ENCODE measurements around the gene GMEB2. TPM values are rescaled to one million over a fixed set of nuclear protein-coding genes. Genes with fewer than 3 reads are reported as not detected.
"Not testable (repeated sequence)": the region's sequence is repeated elsewhere in the genome, so short reads cannot be mapped to it uniquely, and the experiment has no call there.

Gene GMEB2, protein sequence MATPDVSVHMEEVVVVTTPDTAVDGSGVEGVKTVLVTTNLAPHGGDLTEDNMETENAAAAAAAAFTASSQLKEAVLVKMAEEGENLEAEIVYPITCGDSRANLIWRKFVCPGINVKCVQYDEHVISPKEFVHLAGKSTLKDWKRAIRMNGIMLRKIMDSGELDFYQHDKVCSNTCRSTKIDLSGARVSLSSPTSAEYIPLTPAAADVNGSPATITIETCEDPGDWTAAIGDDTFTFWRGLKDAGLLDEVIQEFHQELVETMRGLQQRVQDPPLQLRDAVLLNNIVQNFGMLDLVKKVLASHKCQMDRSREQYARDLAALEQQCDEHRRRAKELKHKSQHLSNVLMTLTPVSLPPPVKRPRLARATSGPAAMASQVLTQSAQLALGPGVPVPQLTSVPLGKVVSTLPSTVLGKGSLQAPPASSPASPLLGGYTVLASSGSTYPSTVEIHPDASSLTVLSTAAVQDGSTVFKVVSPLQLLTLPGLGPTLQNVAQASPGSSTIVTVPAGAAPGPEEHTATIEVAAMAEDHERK
- 18.6 and 18.8 TPM in 2 replicates for total RNA-seq (2022)
- Bru-seq, nascent RNA: percentile 65 among the genes with signal in this experiment
- percentile 65 among the genes with signal in this experiment for BruChase-seq, experiment 1, labeled RNA remaining after a 6-hour chase
- percentile 72 among the genes with signal in this experiment for BruChase-seq, experiment 2, labeled RNA remaining after a 2-hour chase
- long read RNA-seq, full-length matches to known transcripts: 4 of 15 reads
- long read RNA-seq, partial matches to known transcripts: 0 of 15 reads
- long read RNA-seq, other reads (novel, unspliced or antisense): 11 of 15 reads

DNA sequence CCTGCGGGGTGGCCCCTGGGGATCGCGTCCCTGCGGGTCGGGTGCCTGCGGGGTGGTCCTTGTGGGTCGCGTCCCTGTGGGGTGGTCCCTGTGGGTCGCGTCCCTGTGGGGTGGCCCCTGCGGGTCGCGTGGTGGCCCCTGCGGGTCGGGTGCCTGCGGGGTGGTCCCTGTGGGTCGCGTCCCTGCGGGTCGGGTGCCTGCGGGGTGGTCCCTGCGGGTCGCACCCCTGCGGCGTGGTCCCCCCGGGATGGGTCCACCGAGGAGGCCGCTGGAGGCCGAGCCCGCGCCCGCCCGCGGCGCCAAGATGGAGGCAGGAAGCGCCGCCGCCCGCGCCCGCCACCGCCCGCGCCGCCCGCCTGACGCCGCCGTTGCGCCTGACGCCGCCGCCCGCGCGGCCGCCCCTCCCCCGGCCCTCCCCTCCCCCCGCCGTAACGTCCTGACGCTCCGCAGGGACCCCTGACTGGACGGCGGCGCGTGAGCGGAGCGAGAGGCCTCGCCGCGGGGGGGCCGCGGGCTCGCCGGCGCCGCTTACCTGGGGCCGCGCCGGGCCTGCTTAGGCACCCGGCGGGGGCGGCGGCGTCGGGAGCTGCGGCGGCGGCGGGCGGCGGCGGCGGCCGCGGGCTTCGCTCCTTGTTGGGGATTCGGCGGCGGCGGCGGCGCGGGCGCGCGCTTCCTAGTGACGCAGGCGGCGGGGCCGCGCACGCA lies at the start of gene GMEB2:
Gene GMEB2, minus strand, starts transcription at position 678 of the 705 bp plus-strand sequence. CDS start 7,704 bp downstream, outside the sequence.
- TF ChIP-seq, protein P1, sequence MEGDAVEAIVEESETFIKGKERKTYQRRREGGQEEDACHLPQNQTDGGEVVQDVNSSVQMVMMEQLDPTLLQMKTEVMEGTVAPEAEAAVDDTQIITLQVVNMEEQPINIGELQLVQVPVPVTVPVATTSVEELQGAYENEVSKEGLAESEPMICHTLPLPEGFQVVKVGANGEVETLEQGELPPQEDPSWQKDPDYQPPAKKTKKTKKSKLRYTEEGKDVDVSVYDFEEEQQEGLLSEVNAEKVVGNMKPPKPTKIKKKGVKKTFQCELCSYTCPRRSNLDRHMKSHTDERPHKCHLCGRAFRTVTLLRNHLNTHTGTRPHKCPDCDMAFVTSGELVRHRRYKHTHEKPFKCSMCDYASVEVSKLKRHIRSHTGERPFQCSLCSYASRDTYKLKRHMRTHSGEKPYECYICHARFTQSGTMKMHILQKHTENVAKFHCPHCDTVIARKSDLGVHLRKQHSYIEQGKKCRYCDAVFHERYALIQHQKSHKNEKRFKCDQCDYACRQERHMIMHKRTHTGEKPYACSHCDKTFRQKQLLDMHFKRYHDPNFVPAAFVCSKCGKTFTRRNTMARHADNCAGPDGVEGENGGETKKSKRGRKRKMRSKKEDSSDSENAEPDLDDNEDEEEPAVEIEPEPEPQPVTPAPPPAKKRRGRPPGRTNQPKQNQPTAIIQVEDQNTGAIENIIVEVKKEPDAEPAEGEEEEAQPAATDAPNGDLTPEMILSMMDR (IDR thresholded peaks at IDR 0.05; ENCODE audit: unreplicated experiment): no peak
- Mint-ChIP-seq H3K9me3 (ENCODE audit: low read depth, unreplicated experiment) (no peaks in the 10 kb centered on the region), H3K4me3 (ENCODE audit: low read depth, unreplicated experiment) (peak within 1 kb of the TSS; percentile 76), H3K4me1 (ENCODE audit: low read depth, unreplicated experiment) (peaks cover 7% of the 10 kb centered on the region), H3K27ac (ENCODE audit: unreplicated experiment) (peak within 1 kb of the TSS; percentile 86), H3K36me3 (ENCODE audit: insufficient read depth, unreplicated experiment) (peaks cover 38% of the 10 kb centered on the region), H3K27me3 (ENCODE audit: unreplicated experiment) (no peaks in the 10 kb centered on the region)
- intact Hi-C loops (cut with micrococcal nuclease; ENCODE audit: unreplicated experiment): loop anchor here (2.0 kb wide), 1 partner anchor 88 kb away; no protein-coding TSS in a partner anchor
- DNase-seq: peak; percentile 83
- BruUV-seq (replicated peaks): no TSS peak
- CTCF ChIA-PET: interaction anchor here (0.6 to 1.7 kb wide), 3 partner anchors 15 to 88 kb away, joined by 3 to 17 read pairs (median 4); partner anchors contain the start of gene HELZ2

DNA sequence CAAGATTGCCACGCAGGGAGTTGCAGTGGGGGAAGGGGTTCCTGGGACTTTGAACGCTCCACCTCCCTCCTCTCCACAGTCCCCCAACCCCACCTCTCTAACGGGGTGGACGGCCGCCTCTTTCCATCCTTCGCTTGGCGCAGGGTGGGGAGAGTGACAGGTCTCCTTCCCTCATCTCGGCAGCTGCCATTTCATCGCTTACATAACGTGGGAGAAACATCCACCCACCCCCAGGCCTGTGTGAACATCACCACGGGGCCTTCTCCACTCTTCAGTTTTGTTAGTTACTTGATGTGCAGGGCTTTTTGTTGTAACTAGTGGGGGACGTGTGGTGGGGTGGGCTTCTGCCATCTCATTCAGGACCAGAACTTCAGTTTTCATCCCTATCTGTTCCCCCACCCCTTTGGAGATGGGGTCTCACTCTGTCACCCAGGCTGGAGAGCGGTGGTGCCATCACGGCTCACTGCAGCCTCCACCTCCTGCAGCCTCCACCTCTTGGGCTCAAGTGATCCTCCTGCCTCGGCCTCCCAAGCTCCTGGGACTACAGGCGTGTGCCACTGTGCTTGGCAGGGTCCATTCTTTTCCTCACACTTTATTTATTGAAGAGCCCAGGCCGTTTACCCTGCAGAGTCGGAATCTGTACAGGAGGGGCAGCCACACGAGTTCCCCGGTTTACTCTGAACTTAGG lies 48.9 kb upstream of the GMEB2 start:
- intact Hi-C loops (cut with micrococcal nuclease; ENCODE audit: unreplicated experiment): no loop called here
- Mint-ChIP-seq H3K27me3 (ENCODE audit: unreplicated experiment) (no peaks in the 10 kb centered on the region), H3K4me3 (ENCODE audit: low read depth, unreplicated experiment) (no peak overlapping the region), H3K36me3 (ENCODE audit: insufficient read depth, unreplicated experiment) (peaks cover 66% of the 10 kb centered on the region), H3K4me1 (ENCODE audit: low read depth, unreplicated experiment) (no peaks in the 10 kb centered on the region), H3K27ac (ENCODE audit: unreplicated experiment) (no peak overlapping the region), H3K9me3 (ENCODE audit: low read depth, unreplicated experiment) (no peaks in the 10 kb centered on the region)
- CTCF ChIA-PET: no interaction called here
- TF ChIP-seq, protein P1 (IDR thresholded peaks at IDR 0.05; ENCODE audit: unreplicated experiment): no peak
- no peak for DNase-seq
- no TSS peak for BruUV-seq (replicated peaks)

DNA sequence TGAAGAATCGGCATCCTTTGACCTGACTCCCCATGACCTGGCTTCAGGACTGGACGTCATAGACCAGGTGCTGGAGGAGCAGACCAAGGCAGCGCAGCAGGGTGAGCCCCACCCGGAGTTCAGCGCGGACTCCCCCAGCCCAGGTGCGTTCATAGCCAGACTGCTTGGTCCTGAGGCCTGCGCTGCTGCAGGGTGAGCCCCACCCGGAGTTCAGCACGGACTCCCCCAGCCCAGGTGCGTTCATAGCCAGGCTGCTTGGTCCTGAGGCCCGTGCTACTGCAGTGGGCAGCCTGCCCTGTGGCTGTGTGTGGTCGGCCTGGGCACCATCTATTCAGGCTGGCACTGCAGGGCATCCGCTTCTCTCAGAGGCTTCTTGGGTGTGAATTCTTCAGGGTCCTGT lies 47.0 kb upstream of the GMEB2 start:
- BruUV-seq (replicated peaks): no TSS peak
- no peak for DNase-seq
- intact Hi-C loops (cut with micrococcal nuclease; ENCODE audit: unreplicated experiment): no loop called here
- Mint-ChIP-seq H3K4me3 (ENCODE audit: low read depth, unreplicated experiment) (no peak overlapping the region), H3K27ac (ENCODE audit: unreplicated experiment) (no peak overlapping the region), H3K4me1 (ENCODE audit: low read depth, unreplicated experiment) (no peaks in the 10 kb centered on the region), H3K9me3 (ENCODE audit: low read depth, unreplicated experiment) (no peaks in the 10 kb centered on the region), H3K27me3 (ENCODE audit: unreplicated experiment) (no peaks in the 10 kb centered on the region), H3K36me3 (ENCODE audit: insufficient read depth, unreplicated experiment) (peaks cover 49% of the 10 kb centered on the region)
- CTCF ChIA-PET: no interaction called here
- TF ChIP-seq, protein P1 (IDR thresholded peaks at IDR 0.05; ENCODE audit: unreplicated experiment): no peak

DNA sequence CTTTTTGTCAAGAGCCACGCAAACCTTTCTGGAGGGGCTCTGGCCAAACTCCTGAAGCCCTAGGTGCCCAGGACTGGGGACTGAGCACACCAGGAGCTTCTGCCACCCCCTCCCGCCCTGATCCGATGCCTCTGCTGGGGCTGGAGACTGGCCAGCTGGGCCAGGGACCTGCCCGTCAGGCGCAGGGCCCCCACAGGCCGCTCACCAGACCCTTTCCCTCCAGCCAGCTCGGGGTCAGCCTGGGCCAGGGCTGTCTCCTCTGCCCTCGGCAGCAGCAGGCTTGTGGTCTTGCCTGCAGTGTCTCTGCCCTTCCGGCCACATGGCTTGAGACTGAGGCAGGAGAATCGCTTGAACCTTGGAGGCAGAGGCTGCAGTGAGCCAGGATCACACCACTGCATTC lies 45.8 kb upstream of the GMEB2 start:
- H3K4me1 Mint-ChIP-seq (ENCODE audit: low read depth, unreplicated experiment): no peaks in the 10 kb centered on the region
- peaks cover 42% of the 10 kb centered on the region for H3K36me3 Mint-ChIP-seq (ENCODE audit: insufficient read depth, unreplicated experiment)
- no peak overlapping the region for H3K4me3 Mint-ChIP-seq (ENCODE audit: low read depth, unreplicated experiment)
- peaks cover 2% of the 10 kb centered on the region for H3K9me3 Mint-ChIP-seq (ENCODE audit: low read depth, unreplicated experiment)
- TF ChIP-seq, protein P1 (IDR thresholded peaks at IDR 0.05; ENCODE audit: unreplicated experiment): no peak
- intact Hi-C loops (cut with micrococcal nuclease; ENCODE audit: unreplicated experiment): no loop called here
- no TSS peak for BruUV-seq (replicated peaks)
- no peak for DNase-seq
- H3K27ac Mint-ChIP-seq (ENCODE audit: unreplicated experiment): no peak overlapping the region
- no peaks in the 10 kb centered on the region for H3K27me3 Mint-ChIP-seq (ENCODE audit: unreplicated experiment)
- CTCF ChIA-PET: interaction anchor here (1.3 kb wide), 1 partner anchor 10 kb away, joined by 5 read pairs; no protein-coding TSS in a partner anchor

DNA sequence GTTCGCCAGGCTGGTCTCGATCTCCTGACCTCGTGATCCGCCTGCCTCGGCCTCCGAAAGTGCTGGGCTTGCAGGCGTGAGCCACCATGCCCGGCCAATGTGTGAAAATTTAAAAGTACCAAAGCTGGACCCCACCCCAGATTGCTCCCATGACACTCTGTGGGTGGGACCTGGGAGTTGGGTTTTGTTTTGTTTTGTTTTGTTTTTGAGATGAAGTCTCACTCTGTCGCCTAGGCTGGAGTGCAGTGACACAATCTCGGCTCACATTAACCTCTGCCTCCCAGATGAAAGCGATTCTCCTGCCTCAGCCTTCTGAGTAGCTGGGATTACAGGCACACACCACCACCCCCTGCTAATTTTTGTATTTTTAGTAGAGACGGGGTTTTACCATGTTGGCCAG lies 44.8 kb upstream of the GMEB2 start:
- H3K9me3 Mint-ChIP-seq (ENCODE audit: low read depth, unreplicated experiment); H3K27ac Mint-ChIP-seq (ENCODE audit: unreplicated experiment); DNase-seq; H3K4me3 Mint-ChIP-seq (ENCODE audit: low read depth, unreplicated experiment); H3K27me3 Mint-ChIP-seq (ENCODE audit: unreplicated experiment); H3K4me1 Mint-ChIP-seq (ENCODE audit: low read depth, unreplicated experiment); intact Hi-C loops (cut with micrococcal nuclease; ENCODE audit: unreplicated experiment); BruUV-seq (replicated peaks): not testable (repeated sequence)
- peaks cover 43% of the 10 kb centered on the region for H3K36me3 Mint-ChIP-seq (ENCODE audit: insufficient read depth, unreplicated experiment)
- CTCF ChIA-PET: interaction anchor here (1.3 kb wide), 1 partner anchor 11 kb away, joined by 5 read pairs; no protein-coding TSS in a partner anchor

Data from Calu3 (cell line).